ENCODE data around the gene GNG4.

Gene GNG4

GRCh38 chr1:235515844-235516512, 133.6 kb downstream of the GNG4 start:
- Histone ChIP-seq H3K4me1 (ENCODE audit: low read length) (peaks cover 6% of the 10 kb centered on the region; the same call in 1 of the 2 replicates), H3K9me3 (replicated peaks; ENCODE audit: insufficient read depth, low read length) (no peaks in the 10 kb centered on the region), H3K4me3 (ENCODE audit: low read length) (no peak overlapping the region), H3K9me2 (replicated peaks; ENCODE audit: insufficient read depth, low read length) (no peaks in the 10 kb centered on the region), H3K9ac (ENCODE audit: low read length) (no peak overlapping the region), H3F3A (ENCODE audit: insufficient read depth, low read length) (0 out of 2 replicates have a peak, but pooled peaks cover 6% of the 10 kb centered on the region), H2AFZ (ENCODE audit: low read length) (no peak overlapping the region), H4K20me1 (ENCODE audit: insufficient read depth, low read length) (no peaks in the 10 kb centered on the region), H3K27ac (ENCODE audit: low read length) (no peak overlapping the region), H3K36me3 (replicated peaks; ENCODE audit: insufficient read depth, low read length) (no peaks in the 10 kb centered on the region), H3K79me2 (ENCODE audit: low read length) (no peaks in the 10 kb centered on the region), H3K4me2 (ENCODE audit: low read depth, low read length) (no peak overlapping the region), H3K27me3 (replicated peaks; ENCODE audit: insufficient read depth, low read length) (no peaks in the 10 kb centered on the region)
- TF ChIP-seq EZH2phosphoT487 (IDR thresholded peaks at IDR 0.05; ENCODE audit: low read length) (no peak), EZH2 (optimal IDR thresholded peaks at IDR 0.05; ENCODE audit: low read depth, low read length) (no peak), CTCF (IDR thresholded peaks at IDR 0.05; ENCODE audit: low read length) (no peak)
- DNase-seq: no peak

- no peaks in the 10 kb centered on the region for H3K79me2 ChIP-seq (ENCODE audit: low read length)
- no peak overlapping the region for H2AFZ ChIP-seq (ENCODE audit: low read length)
- H3K9ac ChIP-seq (ENCODE audit: low read length): no peak overlapping the region
- peak; percentile 76 for DNase-seq
- H3K27me3 ChIP-seq (replicated peaks; ENCODE audit: insufficient read depth, low read length): no peaks in the 10 kb centered on the region
- H4K20me1 ChIP-seq (ENCODE audit: insufficient read depth, low read length): no peaks in the 10 kb centered on the region
- H3F3A ChIP-seq (ENCODE audit: insufficient read depth, low read length): 0 out of 2 replicates have a peak, but pooled peaks cover 6% of the 10 kb centered on the region
- TF ChIP-seq EZH2phosphoT487 (IDR thresholded peaks at IDR 0.05; ENCODE audit: low read length) (no peak), CTCF (IDR thresholded peaks at IDR 0.05; ENCODE audit: low read length) (peak; percentile 97)
- no peak overlapping the region for H3K4me2 ChIP-seq (ENCODE audit: low read depth, low read length)
- no peak overlapping the region for H3K4me3 ChIP-seq (ENCODE audit: low read length)
- H3K9me3 ChIP-seq (replicated peaks; ENCODE audit: insufficient read depth, low read length): no peaks in the 10 kb centered on the region
- H3K4me1 ChIP-seq (ENCODE audit: low read length): peaks cover 6% of the 10 kb centered on the region; the same call in 1 of the 2 replicates
- H3K9me2 ChIP-seq (replicated peaks; ENCODE audit: insufficient read depth, low read length): no peaks in the 10 kb centered on the region
- H3K27ac ChIP-seq (ENCODE audit: low read length): no peak overlapping the region
- H3K36me3 ChIP-seq (replicated peaks; ENCODE audit: insufficient read depth, low read length): no peaks in the 10 kb centered on the region
Measured at GRCh38 chr1:235513495-235514366, 135.9 kb downstream of the GNG4 start.

GRCh38 chr1:235511470-235512240, 137.9 kb downstream of the GNG4 start:
- Histone ChIP-seq H3F3A (ENCODE audit: insufficient read depth, low read length) (no peaks in the 10 kb centered on the region), H2AFZ (ENCODE audit: low read length) (no peak overlapping the region), H3K9ac (ENCODE audit: low read length) (no peak overlapping the region), H3K4me2 (ENCODE audit: low read depth, low read length) (no peak overlapping the region), H3K9me3 (replicated peaks; ENCODE audit: insufficient read depth, low read length) (no peaks in the 10 kb centered on the region), H4K20me1 (ENCODE audit: insufficient read depth, low read length) (no peaks in the 10 kb centered on the region), H3K9me2 (replicated peaks; ENCODE audit: insufficient read depth, low read length) (no peaks in the 10 kb centered on the region), H3K79me2 (ENCODE audit: low read length) (no peaks in the 10 kb centered on the region), H3K4me3 (ENCODE audit: low read length) (no peak overlapping the region), H3K27me3 (replicated peaks; ENCODE audit: insufficient read depth, low read length) (no peaks in the 10 kb centered on the region), H3K36me3 (replicated peaks; ENCODE audit: insufficient read depth, low read length) (no peaks in the 10 kb centered on the region), H3K4me1 (ENCODE audit: low read length) (no peaks in the 10 kb centered on the region), H3K27ac (ENCODE audit: low read length) (no peak overlapping the region)
- TF ChIP-seq EZH2phosphoT487 (IDR thresholded peaks at IDR 0.05; ENCODE audit: low read length): no peak
- TF ChIP-seq CTCF (IDR thresholded peaks at IDR 0.05; ENCODE audit: low read length): no peak; the same call in 1 of the 2 replicates
- DNase-seq: no peak
